Activated T-cell treated with anti-CD3 and anti-CD28 coated beads for 1 hour (primary cell): ENCODE data around the gene LILRB1.
"Not testable (repeated sequence)": the region's sequence is repeated elsewhere in the genome, so short reads cannot be mapped to it uniquely, and the experiment has no call there.

Source experiments
- DNase-seq: peaks from one replicate; pipeline ENCODE4 v3.0.0-alpha.2; 2020; ENCODE audit warnings: low read depth

The LILRB1 gene

DNA sequence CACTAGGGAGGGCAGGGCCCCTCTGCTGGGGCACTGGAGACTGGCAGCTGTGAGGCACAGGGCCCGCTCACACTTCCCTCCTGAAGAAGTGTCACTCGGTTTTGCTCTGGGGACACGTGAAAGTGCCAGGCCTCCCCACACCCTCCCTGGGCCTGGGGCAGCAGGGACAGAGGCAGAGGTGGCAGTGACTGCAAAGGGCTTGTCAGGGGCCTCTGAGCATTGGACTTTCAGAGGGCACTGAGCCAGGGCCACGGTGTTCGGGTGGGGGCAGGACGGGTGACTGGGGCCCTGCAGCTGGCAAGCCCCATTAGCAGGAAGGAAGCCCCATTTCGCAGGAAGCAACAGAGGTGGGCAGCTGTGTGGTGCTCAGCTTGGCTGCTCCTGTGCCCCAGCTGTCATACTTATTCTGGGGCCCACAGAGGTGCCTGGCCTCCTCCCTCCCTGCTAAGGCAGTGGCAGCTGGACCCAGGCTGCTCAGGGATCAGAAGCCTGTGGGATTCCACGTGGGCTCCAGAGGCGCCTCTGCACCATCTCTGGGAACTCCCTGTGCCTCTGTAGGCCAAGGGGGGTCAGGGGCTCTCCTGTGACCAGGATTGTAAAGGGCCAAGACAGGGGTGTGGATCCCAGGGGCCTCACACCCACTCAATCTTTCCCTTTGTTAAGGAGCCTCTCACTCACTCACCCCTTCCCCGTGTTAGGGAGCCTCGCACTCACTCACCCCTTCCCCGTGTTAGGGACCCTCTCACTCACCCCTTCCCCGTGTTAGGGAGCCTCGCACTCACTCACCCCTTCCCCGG is 5.2 kb upstream of the LILRB1 start:
- DNase-seq: not testable (repeated sequence)

DNA sequence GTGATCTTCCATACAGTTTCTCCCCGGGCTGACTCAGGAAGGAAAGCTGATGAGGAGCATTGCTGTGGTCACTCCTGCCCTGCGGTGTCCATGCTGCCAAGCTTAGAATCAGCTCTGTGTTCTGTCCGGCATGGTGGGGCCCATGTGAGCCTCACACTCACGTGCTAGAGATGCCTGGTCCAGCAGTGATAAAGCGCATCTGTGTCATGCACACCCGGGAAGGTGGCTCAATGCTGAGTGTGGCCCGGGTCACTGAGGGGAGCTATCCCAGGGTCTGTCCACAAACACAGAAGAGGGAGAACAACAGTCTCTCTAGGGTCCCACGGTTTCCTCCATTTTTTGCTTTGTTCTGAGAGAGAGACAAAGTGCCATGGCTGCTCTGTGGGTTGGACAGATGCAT is 3.5 kb upstream of the LILRB1 start:
- DNase-seq: no peak

DNA sequence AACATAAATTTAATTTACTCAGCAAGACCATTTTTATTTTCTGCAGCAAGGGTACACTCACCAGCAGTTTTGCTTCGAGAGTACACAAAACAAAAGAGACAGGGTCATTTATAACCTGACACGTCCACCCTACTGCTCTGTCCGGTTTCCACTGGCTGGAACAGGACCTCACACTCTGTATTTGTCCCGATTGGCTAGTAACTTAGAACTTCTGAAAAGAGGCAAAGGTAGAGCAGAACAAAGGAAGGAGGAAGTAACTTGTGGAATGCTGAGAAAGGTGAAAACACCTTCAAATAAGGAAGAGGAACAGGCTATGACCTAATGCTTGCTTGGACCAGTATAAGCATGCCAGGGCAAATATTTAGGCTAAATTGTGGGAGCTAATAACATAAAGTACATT is 2.4 kb upstream of the LILRB1 start:
- DNase-seq: not testable (repeated sequence)

DNA sequence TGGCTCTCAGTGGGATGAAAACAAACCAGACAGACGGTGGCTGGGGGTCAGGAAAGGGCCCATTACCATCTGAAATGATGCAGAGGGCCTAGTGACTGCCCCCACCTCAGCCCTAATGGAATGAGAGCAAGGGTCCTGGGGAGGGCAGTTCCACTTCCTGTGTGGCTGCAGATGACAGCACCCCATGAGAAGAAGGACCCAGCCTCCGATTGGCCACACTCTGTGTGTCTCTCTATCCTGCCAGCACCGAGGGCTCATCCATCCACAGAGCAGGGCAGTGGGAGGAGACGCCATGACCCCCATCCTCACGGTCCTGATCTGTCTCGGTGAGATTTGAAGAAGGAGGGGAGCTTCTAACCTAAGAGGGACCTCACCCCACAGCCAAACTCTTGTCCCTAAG is 498 bp downstream of the LILRB1 start:
- no peak for DNase-seq

- DNase-seq: not testable (repeated sequence)
Observed at GRCh38 chr19:54631489-54632337, 1.4 kb downstream of the LILRB1 start.

DNA sequence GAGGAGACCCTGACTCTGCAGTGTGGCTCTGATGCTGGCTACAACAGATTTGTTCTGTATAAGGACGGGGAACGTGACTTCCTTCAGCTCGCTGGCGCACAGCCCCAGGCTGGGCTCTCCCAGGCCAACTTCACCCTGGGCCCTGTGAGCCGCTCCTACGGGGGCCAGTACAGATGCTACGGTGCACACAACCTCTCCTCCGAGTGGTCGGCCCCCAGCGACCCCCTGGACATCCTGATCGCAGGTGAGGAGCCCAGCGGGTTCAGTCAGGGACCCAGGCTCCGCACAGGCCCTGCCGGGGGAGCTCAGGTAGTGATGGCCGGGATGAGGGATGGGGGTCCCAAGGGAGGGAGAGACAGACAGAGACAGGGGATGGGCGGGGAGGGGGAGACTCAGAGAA is 2.2 kb downstream of the LILRB1 start:
- DNase-seq: not testable (repeated sequence)

- no peak for DNase-seq
Observed at GRCh38 chr19:54633401-54633800, 3.1 kb downstream of the LILRB1 start.

DNA sequence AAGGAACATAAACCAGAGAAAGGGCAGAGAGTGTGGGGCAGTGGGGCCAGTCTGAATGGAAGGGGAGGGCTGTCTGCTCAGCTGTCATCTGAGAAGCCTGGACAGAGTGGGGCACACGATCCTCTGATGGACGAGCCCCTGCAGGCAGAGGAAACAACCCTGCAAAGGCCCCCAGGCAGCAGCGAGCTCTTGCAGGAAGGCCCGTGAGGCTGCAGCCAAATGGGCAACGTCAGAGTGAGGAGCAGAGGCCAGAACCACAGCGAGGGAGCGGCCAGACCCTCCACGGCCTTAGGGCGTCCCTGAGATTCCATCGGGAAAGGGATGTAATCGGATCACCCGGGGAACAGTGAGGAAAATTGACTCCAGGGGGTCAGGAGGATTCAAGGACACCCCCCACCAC is 5.8 kb downstream of the LILRB1 start:
- DNase-seq: not testable (repeated sequence)

DNA sequence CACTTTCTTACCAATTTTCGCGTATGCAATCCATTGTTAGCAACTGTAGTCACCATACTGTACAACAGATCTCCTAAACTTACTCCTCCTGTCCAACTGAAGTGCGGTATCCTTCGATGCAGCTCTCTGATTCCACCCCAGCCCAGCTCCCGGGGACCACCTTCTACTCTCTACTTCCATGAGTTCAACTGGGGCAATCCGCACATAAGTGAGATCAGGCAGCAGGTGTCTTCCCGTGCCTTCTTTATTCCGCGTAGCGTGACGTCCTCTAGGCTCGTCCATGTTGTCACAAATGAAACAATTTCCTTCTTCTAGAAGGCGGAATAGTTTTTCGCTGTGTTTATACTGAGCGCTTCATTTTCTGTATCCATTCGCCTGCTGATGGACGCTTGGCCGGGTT is 8.4 kb downstream of the LILRB1 start:
- no peak for DNase-seq

GRCh38 chr19:54642953-54643352 is 12.7 kb downstream of the LILRB1 start:
- DNase-seq: not testable (repeated sequence)

GRCh38 chr19:54643583-54643982 is 13.3 kb downstream of the LILRB1 start:
- DNase-seq: not testable (repeated sequence)

GRCh38 chr19:54644056-54644455 is 13.8 kb downstream of the LILRB1 start:
- DNase-seq: no peak

GRCh38 chr19:54646331-54646841 is 16.1 kb downstream of the LILRB1 start:
- no peak for DNase-seq

DNA sequence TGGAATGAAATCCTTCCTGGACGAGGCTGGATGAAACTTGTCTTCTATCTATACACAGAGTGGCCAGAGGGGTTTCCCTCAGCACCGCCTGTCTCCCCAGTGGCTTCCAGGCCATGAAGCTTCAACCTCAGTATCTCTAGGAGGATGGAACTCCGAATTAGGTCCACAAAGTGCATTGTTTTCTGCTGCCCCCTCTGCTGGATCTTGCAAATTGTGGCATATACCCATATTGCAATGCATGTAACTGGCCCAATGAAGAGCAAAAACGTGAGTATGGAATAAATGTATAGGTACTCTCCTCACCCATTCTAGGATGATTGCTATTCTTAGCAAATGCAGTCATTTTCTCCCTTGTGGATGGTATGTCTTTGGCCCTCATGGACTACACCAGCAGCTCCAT is 17.8 kb downstream of the LILRB1 start:
- no peak for DNase-seq

GRCh38 chr19:54650108-54650655 is 19.9 kb downstream of the LILRB1 start:
- no peak for DNase-seq

DNA sequence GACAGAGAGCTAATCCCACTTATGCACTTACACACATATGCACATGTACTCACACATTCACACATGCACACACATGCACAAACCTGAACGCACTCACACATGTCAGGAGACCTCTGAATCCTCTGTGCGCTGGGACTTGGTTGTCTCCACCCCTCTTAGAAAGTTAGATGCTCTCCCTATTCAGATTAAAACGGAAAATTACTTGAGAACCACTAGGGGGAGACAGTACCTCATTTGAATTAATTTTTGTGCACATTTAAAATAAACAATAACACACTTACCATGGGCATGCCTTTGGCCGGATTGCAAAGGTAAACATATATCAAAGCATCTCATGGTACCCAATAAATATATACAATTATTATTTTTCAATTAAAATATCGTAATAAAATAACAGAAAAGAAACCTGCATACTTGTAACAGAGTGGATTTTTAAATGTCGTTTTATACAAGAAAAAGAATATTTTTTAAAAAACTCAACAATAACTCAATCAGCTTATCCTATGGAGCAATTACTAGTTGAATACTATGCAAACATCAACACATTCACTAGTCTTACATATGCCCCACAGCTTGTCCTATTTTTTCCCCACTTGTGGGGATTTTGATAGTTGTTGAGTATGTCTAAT is 23.0 kb downstream of the LILRB1 start:
- no peak for DNase-seq

DNA sequence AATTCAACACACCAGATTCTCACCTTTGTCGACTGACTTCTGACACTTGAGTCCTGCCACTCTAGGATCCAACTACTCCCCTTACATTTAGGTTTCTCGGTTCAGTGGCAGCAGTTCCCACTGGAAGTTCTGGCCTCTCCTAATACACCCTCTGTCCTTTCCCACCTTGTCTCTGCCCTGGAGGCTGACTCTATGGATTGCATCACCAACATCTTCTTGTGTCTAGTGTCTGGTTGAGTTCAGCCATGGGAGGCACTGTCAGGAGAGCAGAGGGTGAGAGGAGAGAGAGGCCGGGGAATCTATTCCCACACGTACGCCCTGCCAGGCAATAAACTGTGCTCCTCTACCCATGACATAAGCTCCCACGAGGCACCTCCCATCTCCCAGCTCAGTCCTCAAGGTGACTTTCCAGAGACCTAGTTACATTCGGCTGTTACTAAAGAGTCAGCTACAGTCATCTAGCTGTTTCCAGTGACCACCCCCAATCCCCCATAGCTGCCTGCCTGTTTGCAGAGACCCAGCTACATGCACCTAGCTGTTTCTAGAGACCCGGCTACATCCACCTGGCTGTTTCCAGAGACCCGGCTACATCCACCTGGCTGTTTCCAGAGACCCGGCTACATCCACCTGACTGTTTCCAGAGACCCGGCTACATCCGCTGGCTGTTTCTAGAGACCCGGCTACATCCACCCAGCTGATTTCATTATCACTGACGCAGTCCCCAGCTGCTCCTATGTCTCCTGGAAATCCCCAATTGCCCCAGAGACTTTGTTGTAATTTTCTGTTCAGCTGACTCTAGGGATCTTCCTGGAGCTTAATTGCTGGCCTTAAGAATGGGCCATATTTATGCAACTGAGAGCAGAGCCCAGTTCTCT is 24.4 kb downstream of the LILRB1 start:
- DNase-seq: no peak

DNA sequence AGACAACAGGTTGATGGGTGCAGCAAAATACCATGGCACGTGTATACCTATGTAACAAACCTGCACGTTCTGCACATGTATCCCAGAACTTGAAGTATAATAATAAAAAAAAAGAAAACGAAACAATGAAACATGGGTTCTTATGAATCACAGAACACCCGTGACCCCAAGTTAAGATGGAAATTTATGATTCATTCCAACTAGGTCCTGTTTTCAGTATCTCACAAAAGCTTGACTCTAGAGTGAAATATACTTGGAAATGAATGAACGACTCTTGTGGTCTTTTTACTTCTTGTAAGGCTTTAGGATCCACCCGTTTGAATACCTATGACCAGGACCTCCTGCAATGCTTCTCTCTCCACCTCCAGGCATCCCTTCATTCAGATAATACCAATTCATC is 29.0 kb downstream of the LILRB1 start:
- no peak for DNase-seq

DNA sequence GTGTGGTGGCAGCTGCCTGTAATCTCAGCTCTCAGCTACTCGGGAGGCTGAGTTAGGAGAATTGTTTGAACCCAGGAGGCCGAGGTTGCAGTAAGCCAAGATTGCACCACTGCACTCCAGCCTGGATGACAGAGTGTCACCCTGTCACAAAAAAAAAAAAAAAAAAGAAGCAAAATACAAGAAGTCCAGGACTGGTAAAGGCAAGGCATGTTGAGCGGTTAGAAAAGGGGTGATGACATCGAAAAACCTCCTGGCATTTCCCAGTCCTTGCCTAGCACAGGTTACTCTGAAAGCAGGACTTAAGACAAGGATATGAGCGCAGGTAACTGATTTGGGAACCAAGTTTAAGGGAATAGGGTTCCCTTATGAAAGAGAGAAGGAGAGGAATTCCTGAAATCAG is 30.0 kb downstream of the LILRB1 start:
- DNase-seq: no peak

DNA sequence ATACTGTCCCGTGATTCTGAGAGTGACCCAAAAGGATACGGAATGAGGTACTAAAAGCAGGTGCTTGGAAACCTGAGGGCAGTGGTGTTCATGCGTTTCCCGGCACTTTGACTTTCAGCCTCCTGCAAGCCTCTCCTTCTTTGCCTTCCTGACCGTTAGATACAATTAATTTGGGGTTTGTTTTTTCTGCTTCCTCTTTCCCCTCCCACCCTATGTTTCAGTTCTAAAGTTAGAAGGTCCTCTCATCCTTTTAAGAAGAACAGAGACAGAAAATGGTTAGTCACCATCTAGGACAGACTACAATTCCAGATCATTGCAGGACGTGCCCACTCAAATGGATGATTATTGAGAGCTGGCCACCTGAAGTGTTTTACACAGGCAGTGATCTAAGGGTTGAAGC is 30.7 kb downstream of the LILRB1 start:
- no peak for DNase-seq

GRCh38 chr19:54661846-54662481 is 31.7 kb downstream of the LILRB1 start:
- DNase-seq: no peak
